ENCODE measurements around the gene SYTL2.

- TF ChIP-seq CTCF (IDR thresholded peaks at IDR 0.05; ENCODE audit: low read depth, low read length) = no peak
- TF ChIP-seq EZH2phosphoT487 (IDR thresholded peaks at IDR 0.05; ENCODE audit: low read depth) = no peak
These were observed 11.8 kb downstream of the SYTL2 start for GRCh38 chr11:85799142-85799541.

Measured in OCI-LY3 (cell line).